ENCODE measurements around the gene UROC1. TPM values are rescaled to one million over a fixed set of nuclear protein-coding genes. Genes with fewer than 3 reads are reported as not detected.

UROC1 gene
- total and polyA plus RNA-seq, 2 donors, result 0.07 to 0.38 TPM

- 88% methylated on average over 12 of the region's 12 CpGs for WGBS
- DNase-seq (ENCODE audit: low read depth in 6 of 9, low spot score in 9 of 9), result no peak
- Histone ChIP-seq H3K9me3 (ENCODE audit: control insufficient read depth in 2 of 2, insufficient read depth in 1 of 2, low read length in 1 of 2) (no peaks in the 10 kb centered on the region), H3K27ac (ENCODE audit: low read depth in 1 of 2, low read length in 1 of 2) (no peak overlapping the region), H3K4me1 (ENCODE audit: control insufficient read depth in 2 of 2, insufficient read depth in 2 of 2, low read length in 2 of 2) (peaks cover 0 to 5% of the 10 kb centered on the region in 2 donors), H3K27me3 (ENCODE audit: control insufficient read depth in 2 of 2, insufficient read depth in 1 of 2, low read length in 1 of 2) (no peaks in the 10 kb centered on the region), H3K4me3 (ENCODE audit: low read length in 2 of 2) (no peak overlapping the region), H3K36me3 (ENCODE audit: control insufficient read depth in 2 of 2, insufficient read depth in 2 of 2, low read length in 1 of 2) (no peaks in the 10 kb centered on the region)
Measured at GRCh38 chr3:126512916-126513650, 4.5 kb downstream of the UROC1 start.

- H3K27me3 ChIP-seq (ENCODE audit: control insufficient read depth in 2 of 2, insufficient read depth in 1 of 2, low read length in 1 of 2), result no peaks in the 10 kb centered on the region
- no peak overlapping the region for H3K4me3 ChIP-seq (ENCODE audit: low read length in 2 of 2)
- 92% methylated on average over 7 of the region's 7 CpGs for WGBS
- H3K4me1 ChIP-seq (ENCODE audit: control insufficient read depth in 2 of 2, insufficient read depth in 2 of 2, low read length in 2 of 2), result peaks cover 0 to 3% of the 10 kb centered on the region in 2 donors
- H3K36me3 ChIP-seq (ENCODE audit: control insufficient read depth in 2 of 2, insufficient read depth in 2 of 2, low read length in 1 of 2), result no peaks in the 10 kb centered on the region
- no peak for DNase-seq (ENCODE audit: low read depth in 6 of 9, low spot score in 9 of 9)
- no peak overlapping the region for H3K27ac ChIP-seq (ENCODE audit: low read depth in 1 of 2, low read length in 1 of 2)
- no peaks in the 10 kb centered on the region for H3K9me3 ChIP-seq (ENCODE audit: control insufficient read depth in 2 of 2, insufficient read depth in 1 of 2, low read length in 1 of 2)
Measured at GRCh38 chr3:126512026-126512425, 5.5 kb downstream of the UROC1 start.

GRCh38 chr3:126511291-126511690 lies 6.3 kb downstream of the UROC1 start:
- Histone ChIP-seq H3K27me3 (ENCODE audit: control insufficient read depth in 2 of 2, insufficient read depth in 1 of 2, low read length in 1 of 2) (no peaks in the 10 kb centered on the region), H3K9me3 (ENCODE audit: control insufficient read depth in 2 of 2, insufficient read depth in 1 of 2, low read length in 1 of 2) (no peaks in the 10 kb centered on the region), H3K27ac (ENCODE audit: low read depth in 1 of 2, low read length in 1 of 2) (no peak overlapping the region), H3K36me3 (ENCODE audit: control insufficient read depth in 2 of 2, insufficient read depth in 2 of 2, low read length in 1 of 2) (no peaks in the 10 kb centered on the region), H3K4me1 (ENCODE audit: control insufficient read depth in 2 of 2, insufficient read depth in 2 of 2, low read length in 2 of 2) (peaks cover 0 to 3% of the 10 kb centered on the region in 2 donors), H3K4me3 (ENCODE audit: low read length in 2 of 2) (no peak overlapping the region)
- 81% methylated on average over 7 of the region's 7 CpGs for WGBS
- DNase-seq (ENCODE audit: low read depth in 6 of 9, low spot score in 9 of 9), result no peak

GRCh38 chr3:126510308-126510910 lies 7.2 kb downstream of the UROC1 start:
- 97% methylated on average over 22 of the region's 22 CpGs for WGBS
- Histone ChIP-seq H3K4me3 (ENCODE audit: low read length in 2 of 2) (no peak overlapping the region), H3K36me3 (ENCODE audit: control insufficient read depth in 2 of 2, insufficient read depth in 2 of 2, low read length in 1 of 2) (no peaks in the 10 kb centered on the region), H3K4me1 (ENCODE audit: control insufficient read depth in 2 of 2, insufficient read depth in 2 of 2, low read length in 2 of 2) (peaks cover 0 to 3% of the 10 kb centered on the region in 2 donors), H3K9me3 (ENCODE audit: control insufficient read depth in 2 of 2, insufficient read depth in 1 of 2, low read length in 1 of 2) (no peaks in the 10 kb centered on the region), H3K27ac (ENCODE audit: low read depth in 1 of 2, low read length in 1 of 2) (no peak overlapping the region), H3K27me3 (ENCODE audit: control insufficient read depth in 2 of 2, insufficient read depth in 1 of 2, low read length in 1 of 2) (no peaks in the 10 kb centered on the region)
- no peak for DNase-seq (ENCODE audit: low read depth in 6 of 9, low spot score in 9 of 9)

GRCh38 chr3:126509597-126510307 lies 7.8 kb downstream of the UROC1 start:
- DNase-seq (ENCODE audit: low read depth in 6 of 9, low spot score in 9 of 9), result no peak
- H3K27me3 ChIP-seq (ENCODE audit: control insufficient read depth in 2 of 2, insufficient read depth in 1 of 2, low read length in 1 of 2), result no peaks in the 10 kb centered on the region
- H3K36me3 ChIP-seq (ENCODE audit: control insufficient read depth in 2 of 2, insufficient read depth in 2 of 2, low read length in 1 of 2), result no peaks in the 10 kb centered on the region
- no peak overlapping the region for H3K4me3 ChIP-seq (ENCODE audit: low read length in 2 of 2)
- no peak overlapping the region for H3K27ac ChIP-seq (ENCODE audit: low read depth in 1 of 2, low read length in 1 of 2)
- H3K4me1 ChIP-seq (ENCODE audit: control insufficient read depth in 2 of 2, insufficient read depth in 2 of 2, low read length in 2 of 2), result peaks cover 0 to 3% of the 10 kb centered on the region in 2 donors
- WGBS, result 91% methylated on average over 18 of the region's 18 CpGs
- no peaks in the 10 kb centered on the region for H3K9me3 ChIP-seq (ENCODE audit: control insufficient read depth in 2 of 2, insufficient read depth in 1 of 2, low read length in 1 of 2)

- no peaks in the 10 kb centered on the region for H3K27me3 ChIP-seq (ENCODE audit: control insufficient read depth in 2 of 2, insufficient read depth in 1 of 2, low read length in 1 of 2)
- peaks cover 0 to 3% of the 10 kb centered on the region in 2 donors for H3K4me1 ChIP-seq (ENCODE audit: control insufficient read depth in 2 of 2, insufficient read depth in 2 of 2, low read length in 2 of 2)
- H3K27ac ChIP-seq (ENCODE audit: low read depth in 1 of 2, low read length in 1 of 2), result no peak overlapping the region
- 97% methylated on average over 4 of the region's 4 CpGs for WGBS
- H3K9me3 ChIP-seq (ENCODE audit: control insufficient read depth in 2 of 2, insufficient read depth in 1 of 2, low read length in 1 of 2), result no peaks in the 10 kb centered on the region
- no peak for DNase-seq (ENCODE audit: low read depth in 6 of 9, low spot score in 9 of 9)
- no peaks in the 10 kb centered on the region for H3K36me3 ChIP-seq (ENCODE audit: control insufficient read depth in 2 of 2, insufficient read depth in 2 of 2, low read length in 1 of 2)
- H3K4me3 ChIP-seq (ENCODE audit: low read length in 2 of 2), result no peak overlapping the region
Measured at GRCh38 chr3:126508564-126508964, 9.0 kb downstream of the UROC1 start.

- 92% methylated on average over 9 of the region's 9 CpGs for WGBS
- peaks cover 0 to 3% of the 10 kb centered on the region in 2 donors for H3K4me1 ChIP-seq (ENCODE audit: control insufficient read depth in 2 of 2, insufficient read depth in 2 of 2, low read length in 2 of 2)
- no peak overlapping the region for H3K4me3 ChIP-seq (ENCODE audit: low read length in 2 of 2)
- no peak for DNase-seq (ENCODE audit: low read depth in 6 of 9, low spot score in 9 of 9)
- no peaks in the 10 kb centered on the region for H3K27me3 ChIP-seq (ENCODE audit: control insufficient read depth in 2 of 2, insufficient read depth in 1 of 2, low read length in 1 of 2)
- H3K9me3 ChIP-seq (ENCODE audit: control insufficient read depth in 2 of 2, insufficient read depth in 1 of 2, low read length in 1 of 2), result no peaks in the 10 kb centered on the region
- no peak overlapping the region for H3K27ac ChIP-seq (ENCODE audit: low read depth in 1 of 2, low read length in 1 of 2)
- no peaks in the 10 kb centered on the region for H3K36me3 ChIP-seq (ENCODE audit: control insufficient read depth in 2 of 2, insufficient read depth in 2 of 2, low read length in 1 of 2)
Measured at GRCh38 chr3:126507886-126508285, 9.7 kb downstream of the UROC1 start.

GRCh38 chr3:126503701-126504100 lies 13.9 kb downstream of the UROC1 start:
- H3K27ac ChIP-seq (ENCODE audit: low read depth in 1 of 2, low read length in 1 of 2), result no peak overlapping the region
- DNase-seq (ENCODE audit: low read depth in 6 of 9, low spot score in 9 of 9), result no peak

GRCh38 chr3:126502656-126503055 lies 14.9 kb downstream of the UROC1 start:
- Histone ChIP-seq H3K36me3 (ENCODE audit: control insufficient read depth in 2 of 2, insufficient read depth in 2 of 2, low read length in 1 of 2) (no peaks in the 10 kb centered on the region), H3K4me1 (ENCODE audit: control insufficient read depth in 2 of 2, insufficient read depth in 2 of 2, low read length in 2 of 2) (peaks cover 17 to 25% of the 10 kb centered on the region in 2 donors), H3K9me3 (ENCODE audit: control insufficient read depth in 2 of 2, insufficient read depth in 1 of 2, low read length in 1 of 2) (peaks cover 0 to 6% of the 10 kb centered on the region in 2 donors), H3K27me3 (ENCODE audit: control insufficient read depth in 2 of 2, insufficient read depth in 1 of 2, low read length in 1 of 2) (no peaks in the 10 kb centered on the region), H3K27ac (ENCODE audit: low read depth in 1 of 2, low read length in 1 of 2) (no peak overlapping the region), H3K4me3 (ENCODE audit: low read length in 2 of 2) (no peak overlapping the region)
- WGBS, result 100% methylated on average over 1 of the region's 1 CpG
- no peak for DNase-seq (ENCODE audit: low read depth in 6 of 9, low spot score in 9 of 9)

More at GRCh38 chr3:126503701-126504100, 13.9 kb downstream of the UROC1 start:
- H3K27me3 ChIP-seq (ENCODE audit: control insufficient read depth in 2 of 2, insufficient read depth in 1 of 2, low read length in 1 of 2), result no peaks in the 10 kb centered on the region
- peaks cover 7 to 15% of the 10 kb centered on the region in 2 donors for H3K4me1 ChIP-seq (ENCODE audit: control insufficient read depth in 2 of 2, insufficient read depth in 2 of 2, low read length in 2 of 2)
- 97% methylated on average over 10 of the region's 10 CpGs for WGBS
- H3K36me3 ChIP-seq (ENCODE audit: control insufficient read depth in 2 of 2, insufficient read depth in 2 of 2, low read length in 1 of 2), result no peaks in the 10 kb centered on the region
- no peak overlapping the region for H3K4me3 ChIP-seq (ENCODE audit: low read length in 2 of 2)
- peaks cover 0 to 6% of the 10 kb centered on the region in 2 donors for H3K9me3 ChIP-seq (ENCODE audit: control insufficient read depth in 2 of 2, insufficient read depth in 1 of 2, low read length in 1 of 2)

Data from thymus (tissue), 11 donors.